ENCODE results near the gene AFMID.
A peak's percentile ranks its signal among the peaks of the same experiment; 100 is the strongest.

AFMID gene

DNA sequence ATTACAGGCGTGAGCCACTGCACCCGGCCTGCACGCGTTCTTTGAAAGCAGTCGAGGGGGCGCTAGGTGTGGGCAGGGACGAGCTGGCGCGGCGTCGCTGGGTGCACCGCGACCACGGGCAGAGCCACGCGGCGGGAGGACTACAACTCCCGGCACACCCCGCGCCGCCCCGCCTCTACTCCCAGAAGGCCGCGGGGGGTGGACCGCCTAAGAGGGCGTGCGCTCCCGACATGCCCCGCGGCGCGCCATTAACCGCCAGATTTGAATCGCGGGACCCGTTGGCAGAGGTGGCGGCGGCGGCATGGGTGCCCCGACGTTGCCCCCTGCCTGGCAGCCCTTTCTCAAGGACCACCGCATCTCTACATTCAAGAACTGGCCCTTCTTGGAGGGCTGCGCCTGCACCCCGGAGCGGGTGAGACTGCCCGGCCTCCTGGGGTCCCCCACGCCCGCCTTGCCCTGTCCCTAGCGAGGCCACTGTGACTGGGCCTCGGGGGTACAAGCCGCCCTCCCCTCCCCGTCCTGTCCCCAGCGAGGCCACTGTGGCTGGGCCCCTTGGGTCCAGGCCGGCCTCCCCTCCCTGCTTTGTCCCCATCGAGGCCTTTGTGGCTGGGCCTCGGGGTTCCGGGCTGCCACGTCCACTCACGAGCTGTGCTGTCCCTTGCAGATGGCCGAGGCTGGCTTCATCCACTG is 27.0 kb downstream of the AFMID start, which contains the start of gene BIRC5:
TSS of gene BIRC5 (plus strand) at position 238 of the 690 bp plus-strand sequence. CDS start at position 302, 64 bp downstream.
- H3K4me3 ChIP-seq (ENCODE audit: low read depth, low read length), result peak within 1 kb of the TSS; percentile 91
- TF ChIP-seq, protein P1, sequence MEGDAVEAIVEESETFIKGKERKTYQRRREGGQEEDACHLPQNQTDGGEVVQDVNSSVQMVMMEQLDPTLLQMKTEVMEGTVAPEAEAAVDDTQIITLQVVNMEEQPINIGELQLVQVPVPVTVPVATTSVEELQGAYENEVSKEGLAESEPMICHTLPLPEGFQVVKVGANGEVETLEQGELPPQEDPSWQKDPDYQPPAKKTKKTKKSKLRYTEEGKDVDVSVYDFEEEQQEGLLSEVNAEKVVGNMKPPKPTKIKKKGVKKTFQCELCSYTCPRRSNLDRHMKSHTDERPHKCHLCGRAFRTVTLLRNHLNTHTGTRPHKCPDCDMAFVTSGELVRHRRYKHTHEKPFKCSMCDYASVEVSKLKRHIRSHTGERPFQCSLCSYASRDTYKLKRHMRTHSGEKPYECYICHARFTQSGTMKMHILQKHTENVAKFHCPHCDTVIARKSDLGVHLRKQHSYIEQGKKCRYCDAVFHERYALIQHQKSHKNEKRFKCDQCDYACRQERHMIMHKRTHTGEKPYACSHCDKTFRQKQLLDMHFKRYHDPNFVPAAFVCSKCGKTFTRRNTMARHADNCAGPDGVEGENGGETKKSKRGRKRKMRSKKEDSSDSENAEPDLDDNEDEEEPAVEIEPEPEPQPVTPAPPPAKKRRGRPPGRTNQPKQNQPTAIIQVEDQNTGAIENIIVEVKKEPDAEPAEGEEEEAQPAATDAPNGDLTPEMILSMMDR (IDR thresholded peaks at IDR 0.05; ENCODE audit: low read depth, low read length, missing control alignments), result no peak

DNA sequence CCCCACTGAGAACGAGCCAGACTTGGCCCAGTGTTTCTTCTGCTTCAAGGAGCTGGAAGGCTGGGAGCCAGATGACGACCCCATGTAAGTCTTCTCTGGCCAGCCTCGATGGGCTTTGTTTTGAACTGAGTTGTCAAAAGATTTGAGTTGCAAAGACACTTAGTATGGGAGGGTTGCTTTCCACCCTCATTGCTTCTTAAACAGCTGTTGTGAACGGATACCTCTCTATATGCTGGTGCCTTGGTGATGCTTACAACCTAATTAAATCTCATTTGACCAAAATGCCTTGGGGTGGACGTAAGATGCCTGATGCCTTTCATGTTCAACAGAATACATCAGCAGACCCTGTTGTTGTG is 27.5 kb downstream of the AFMID start:
- TF ChIP-seq, protein P1 (IDR thresholded peaks at IDR 0.05; ENCODE audit: low read depth, low read length, missing control alignments), result no peak
- DNase-seq (ENCODE audit: low read depth), result no peak
- H3K4me3 ChIP-seq (ENCODE audit: low read depth, low read length), result peak overlapping the region; percentile 91

More for the DNA sequence above, 27.0 kb downstream of the AFMID start, which contains the start of gene BIRC5:
- peak; percentile 42 for DNase-seq (ENCODE audit: low read depth)

DNA sequence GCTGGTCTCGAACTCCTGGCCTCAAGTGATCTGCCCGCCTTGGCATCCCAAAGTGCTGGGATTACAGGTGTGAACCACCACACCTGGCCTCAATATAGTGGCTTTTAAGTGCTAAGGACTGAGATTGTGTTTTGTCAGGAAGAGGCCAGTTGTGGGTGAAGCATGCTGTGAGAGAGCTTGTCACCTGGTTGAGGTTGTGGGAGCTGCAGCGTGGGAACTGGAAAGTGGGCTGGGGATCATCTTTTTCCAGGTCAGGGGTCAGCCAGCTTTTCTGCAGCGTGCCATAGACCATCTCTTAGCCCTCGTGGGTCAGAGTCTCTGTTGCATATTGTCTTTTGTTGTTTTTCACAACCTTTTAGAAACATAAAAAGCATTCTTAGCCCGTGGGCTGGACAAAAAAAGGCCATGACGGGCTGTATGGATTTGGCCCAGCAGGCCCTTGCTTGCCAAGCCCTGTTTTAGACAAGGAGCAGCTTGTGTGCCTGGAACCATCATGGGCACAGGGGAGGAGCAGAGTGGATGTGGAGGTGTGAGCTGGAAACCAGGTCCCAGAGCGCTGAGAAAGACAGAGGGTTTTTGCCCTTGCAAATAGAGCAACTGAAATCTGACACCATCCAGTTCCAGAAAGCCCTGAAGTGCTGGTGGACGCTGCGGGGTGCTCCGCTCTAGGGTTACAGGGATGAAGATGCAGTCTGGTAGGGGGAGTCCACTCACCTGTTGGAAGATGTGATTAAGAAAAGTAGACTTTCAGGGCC is 32.4 kb downstream of the AFMID start:
- no peak for DNase-seq (ENCODE audit: low read depth)
- no peak overlapping the region for H3K4me3 ChIP-seq (ENCODE audit: low read depth, low read length)
- TF ChIP-seq, protein P1 (IDR thresholded peaks at IDR 0.05; ENCODE audit: low read depth, low read length, missing control alignments), result no peak

DNA sequence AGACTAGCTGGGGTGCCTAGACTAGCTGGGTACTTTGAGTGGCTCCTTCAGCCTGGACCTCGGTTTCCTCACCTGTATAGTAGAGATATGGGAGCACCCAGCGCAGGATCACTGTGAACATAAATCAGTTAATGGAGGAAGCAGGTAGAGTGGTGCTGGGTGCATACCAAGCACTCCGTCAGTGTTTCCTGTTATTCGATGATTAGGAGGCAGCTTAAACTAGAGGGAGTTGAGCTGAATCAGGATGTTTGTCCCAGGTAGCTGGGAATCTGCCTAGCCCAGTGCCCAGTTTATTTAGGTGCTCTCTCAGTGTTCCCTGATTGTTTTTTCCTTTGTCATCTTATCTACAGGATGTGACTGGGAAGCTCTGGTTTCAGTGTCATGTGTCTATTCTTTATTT is 35.9 kb downstream of the AFMID start:
- no peak for DNase-seq (ENCODE audit: low read depth)
- TF ChIP-seq, protein P1 (IDR thresholded peaks at IDR 0.05; ENCODE audit: low read depth, low read length, missing control alignments), result no peak
- no peak overlapping the region for H3K4me3 ChIP-seq (ENCODE audit: low read depth, low read length)

DNA sequence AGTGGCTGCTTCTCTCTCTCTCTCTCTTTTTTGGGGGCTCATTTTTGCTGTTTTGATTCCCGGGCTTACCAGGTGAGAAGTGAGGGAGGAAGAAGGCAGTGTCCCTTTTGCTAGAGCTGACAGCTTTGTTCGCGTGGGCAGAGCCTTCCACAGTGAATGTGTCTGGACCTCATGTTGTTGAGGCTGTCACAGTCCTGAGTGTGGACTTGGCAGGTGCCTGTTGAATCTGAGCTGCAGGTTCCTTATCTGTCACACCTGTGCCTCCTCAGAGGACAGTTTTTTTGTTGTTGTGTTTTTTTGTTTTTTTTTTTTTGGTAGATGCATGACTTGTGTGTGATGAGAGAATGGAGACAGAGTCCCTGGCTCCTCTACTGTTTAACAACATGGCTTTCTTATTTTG is 36.6 kb downstream of the AFMID start:
- no peak for DNase-seq (ENCODE audit: low read depth)
- TF ChIP-seq, protein P1 (IDR thresholded peaks at IDR 0.05; ENCODE audit: low read depth, low read length, missing control alignments), result no peak
- H3K4me3 ChIP-seq (ENCODE audit: low read depth, low read length), result no peak overlapping the region

DNA sequence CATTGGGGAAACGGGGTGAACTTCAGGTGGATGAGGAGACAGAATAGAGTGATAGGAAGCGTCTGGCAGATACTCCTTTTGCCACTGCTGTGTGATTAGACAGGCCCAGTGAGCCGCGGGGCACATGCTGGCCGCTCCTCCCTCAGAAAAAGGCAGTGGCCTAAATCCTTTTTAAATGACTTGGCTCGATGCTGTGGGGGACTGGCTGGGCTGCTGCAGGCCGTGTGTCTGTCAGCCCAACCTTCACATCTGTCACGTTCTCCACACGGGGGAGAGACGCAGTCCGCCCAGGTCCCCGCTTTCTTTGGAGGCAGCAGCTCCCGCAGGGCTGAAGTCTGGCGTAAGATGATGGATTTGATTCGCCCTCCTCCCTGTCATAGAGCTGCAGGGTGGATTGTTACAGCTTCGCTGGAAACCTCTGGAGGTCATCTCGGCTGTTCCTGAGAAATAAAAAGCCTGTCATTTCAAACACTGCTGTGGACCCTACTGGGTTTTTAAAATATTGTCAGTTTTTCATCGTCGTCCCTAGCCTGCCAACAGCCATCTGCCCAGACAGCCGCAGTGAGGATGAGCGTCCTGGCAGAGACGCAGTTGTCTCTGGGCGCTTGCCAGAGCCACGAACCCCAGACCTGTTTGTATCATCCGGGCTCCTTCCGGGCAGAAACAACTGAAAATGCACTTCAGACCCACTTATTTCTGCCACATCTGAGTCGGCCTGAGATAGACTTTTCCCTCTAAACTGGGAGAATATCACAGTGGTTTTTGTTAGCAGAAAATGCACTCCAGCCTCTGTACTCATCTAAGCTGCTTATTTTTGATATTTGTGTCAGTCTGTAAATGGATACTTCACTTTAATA is 37.3 kb downstream of the AFMID start:
- H3K4me3 ChIP-seq (ENCODE audit: low read depth, low read length), result no peak overlapping the region
- TF ChIP-seq, protein P1 (IDR thresholded peaks at IDR 0.05; ENCODE audit: low read depth, low read length, missing control alignments), result no peak
- no peak for DNase-seq (ENCODE audit: low read depth)

Measured in GM12864 (cell line).